ENCODE results near the gene GCSAM. TPM values are rescaled to one million over a fixed set of nuclear protein-coding genes. Genes with fewer than 3 reads are reported as not detected.

Gene GCSAM
- total RNA-seq, 2 donors from 2014 or later: 0.12 TPM; not detected in 1

GRCh38 chr3:112149136-112149535 lies 16.1 kb upstream of the GCSAM start:
- no peak for DNase-seq (ENCODE audit: low spot score)
- Histone ChIP-seq H3K4me1 (no peaks in the 10 kb centered on the region), H3K4me3 (no peak overlapping the region), H3K27me3 (no peaks in the 10 kb centered on the region), H3K27ac (no peak overlapping the region), H3K36me3 (no peaks in the 10 kb centered on the region), H3K9me3 (peaks cover 0 to 28% of the 10 kb centered on the region in 2 donors)
- no peak for TF ChIP-seq CTCF (IDR thresholded peaks at IDR 0.05)

- Histone ChIP-seq H3K9me3 (peaks cover 0 to 23% of the 10 kb centered on the region in 2 donors), H3K27ac (no peak overlapping the region), H3K4me3 (no peak overlapping the region), H3K36me3 (no peaks in the 10 kb centered on the region), H3K4me1 (no peaks in the 10 kb centered on the region), H3K27me3 (no peaks in the 10 kb centered on the region)
- TF ChIP-seq CTCF (IDR thresholded peaks at IDR 0.05): no peak
- DNase-seq (ENCODE audit: low spot score): no peak
These were observed 10.6 kb upstream of the GCSAM start for GRCh38 chr3:112143689-112144088.

- no peaks in the 10 kb centered on the region for H3K27me3 ChIP-seq
- no peaks in the 10 kb centered on the region for H3K4me1 ChIP-seq
- DNase-seq (ENCODE audit: low spot score): no peak
- peaks cover 0 to 23% of the 10 kb centered on the region in 2 donors for H3K9me3 ChIP-seq
- H3K36me3 ChIP-seq: no peaks in the 10 kb centered on the region
- no peak for TF ChIP-seq CTCF (IDR thresholded peaks at IDR 0.05)
- no peak overlapping the region for H3K27ac ChIP-seq
- H3K4me3 ChIP-seq: no peak overlapping the region
These were observed 10.2 kb upstream of the GCSAM start for GRCh38 chr3:112143251-112143650.

GRCh38 chr3:112141293-112141692 lies 8.2 kb upstream of the GCSAM start:
- no peak overlapping the region for H3K4me3 ChIP-seq
- no peaks in the 10 kb centered on the region for H3K36me3 ChIP-seq
- no peak overlapping the region for H3K27ac ChIP-seq
- no peaks in the 10 kb centered on the region for H3K4me1 ChIP-seq
- no peak for TF ChIP-seq CTCF (IDR thresholded peaks at IDR 0.05)
- H3K27me3 ChIP-seq: no peaks in the 10 kb centered on the region
- DNase-seq (ENCODE audit: low spot score): no peak
- H3K9me3 ChIP-seq: peaks cover 0 to 7% of the 10 kb centered on the region in 2 donors

GRCh38 chr3:112140584-112140983 lies 7.5 kb upstream of the GCSAM start:
- Histone ChIP-seq H3K36me3 (no peaks in the 10 kb centered on the region), H3K4me1 (no peaks in the 10 kb centered on the region), H3K9me3 (peaks cover 0 to 7% of the 10 kb centered on the region in 2 donors), H3K27me3 (no peaks in the 10 kb centered on the region), H3K4me3 (no peak overlapping the region), H3K27ac (no peak overlapping the region)
- DNase-seq (ENCODE audit: low spot score): no peak
- TF ChIP-seq CTCF (IDR thresholded peaks at IDR 0.05): no peak

- H3K4me3 ChIP-seq: no peak overlapping the region
These were observed 5.3 kb upstream of the GCSAM start for GRCh38 chr3:112138219-112138969.

More at GRCh38 chr3:112138219-112138969, 5.3 kb upstream of the GCSAM start:
- no peaks in the 10 kb centered on the region for H3K27me3 ChIP-seq
- no peaks in the 10 kb centered on the region for H3K36me3 ChIP-seq
- H3K27ac ChIP-seq: no peak overlapping the region
- DNase-seq (ENCODE audit: low spot score): no peak
- peaks cover 0 to under 1% of the 10 kb centered on the region in 2 donors for H3K9me3 ChIP-seq
- no peaks in the 10 kb centered on the region for H3K4me1 ChIP-seq
- no peak for TF ChIP-seq CTCF (IDR thresholded peaks at IDR 0.05)
